CD14-positive monocyte (primary cell): Measurements from ENCODE around the gene ANO6. TPM values are rescaled to one million over a fixed set of nuclear protein-coding genes. Genes with fewer than 3 reads are reported as not detected.

Experiments
- DNase-seq, 3 donors: peaks; one replicate each; pipeline ENCODE4 v3.0.0-alpha.2; 2011 to 2022
- H2AFZ ChIP-seq: 2 replicates; pipeline ENCODE4 v1.6.0; 2012; ENCODE audit warnings: mild to moderate bottlenecking, low read depth, low read length, inconsistent platforms; ENCODE audit not compliant: insufficient read depth, poor library complexity, severe bottlenecking
- H3K27ac ChIP-seq, 2 donors: 1 replicate in 1 of 2; 2 replicates in 1 of 2; pipeline ENCODE4 v1.5.1; 2012 to 2013; ENCODE audit warnings: low read length in 2 of 2, control low read depth in 1 of 2, inconsistent platforms in 1 of 2, low read depth in 1 of 2, mild to moderate bottlenecking in 1 of 2
- H3K27me3 ChIP-seq, 2 donors: one replicate each; pipeline versions ENCODE4 v1.6.0 to v1.6.1; 2011 to 2013; ENCODE audit warnings: low read length in 2 of 2; ENCODE audit not compliant: control insufficient read depth in 2 of 2, insufficient read depth in 2 of 2
- H3K36me3 ChIP-seq, 2 donors: replicated peaks in 1 of 2; 1 replicate in 1 of 2; 2 replicates in 1 of 2; pipeline versions ENCODE4 v1.5.1 to v1.6.1; 2012 to 2013; ENCODE audit warnings: low read length in 2 of 2, control low read depth in 1 of 2, inconsistent platforms in 1 of 2, mild to moderate bottlenecking in 1 of 2; ENCODE audit not compliant: insufficient read depth in 2 of 2, control insufficient read depth in 1 of 2
- H3K4me1 ChIP-seq, 2 donors: 1 replicate in 1 of 2; 2 replicates in 1 of 2; pipeline versions ENCODE4 v1.5.1 to v1.6.1; 2012 to 2013; ENCODE audit warnings: low read length in 2 of 2, control low read depth in 1 of 2, inconsistent platforms in 1 of 2, mild to moderate bottlenecking in 1 of 2, moderate library complexity in 1 of 2; ENCODE audit not compliant: insufficient read depth in 2 of 2, control insufficient read depth in 1 of 2
- H3K4me2 ChIP-seq: replicated peaks from 2 replicates; pipeline ENCODE3; 2012; ENCODE audit warnings: low read length, moderate library complexity, mild to moderate bottlenecking; ENCODE audit not compliant: poor library complexity, severe bottlenecking; ENCODE audit errors: extremely low read depth
- H3K4me3 ChIP-seq, 3 experiments: fragments of 200-600 bp in 1 of 3; sonication (generic) in 1 of 3; replicated peaks in 1 of 3; 1 replicate in 2 of 3; 2 replicates in 1 of 3; pipeline ENCODE4 v1.5.1; 2011 to 2013; ENCODE audit warnings: low read length in 3 of 3, mild to moderate bottlenecking in 3 of 3, control low read depth in 2 of 3, low read depth in 2 of 3, inconsistent platforms in 1 of 3, moderate library complexity in 1 of 3
- H3K79me2 ChIP-seq: 2 replicates; pipeline ENCODE4 v1.6.0; 2012; ENCODE audit warnings: mild to moderate bottlenecking, control low read depth, inconsistent platforms, low read length, moderate library complexity; ENCODE audit not compliant: insufficient read depth
- H3K9ac ChIP-seq: 2 replicates; pipeline ENCODE4 v1.6.0; 2017; ENCODE audit warnings: low read length, mild to moderate bottlenecking; ENCODE audit not compliant: insufficient read depth, poor library complexity, severe bottlenecking
- H3K9me3 ChIP-seq, 2 donors: replicated peaks in 1 of 2; 1 replicate in 1 of 2; 2 replicates in 1 of 2; pipeline versions ENCODE4 v1.5.1 to v1.6.1; 2012 to 2013; ENCODE audit warnings: low read length in 2 of 2, control low read depth in 1 of 2; ENCODE audit not compliant: control insufficient read depth in 1 of 2, insufficient read depth in 1 of 2
- H4K20me1 ChIP-seq: 2 replicates; pipeline ENCODE4 v1.6.0; 2012; ENCODE audit warnings: mild to moderate bottlenecking, low read length, control low read depth, moderate library complexity; ENCODE audit not compliant: insufficient read depth
- H3K27ac Mint-ChIP-seq, 7 donors: one replicate each; pipeline ENCODE4 v1.8.0; 2020; ENCODE audit warnings: mild to moderate bottlenecking in 7 of 7, mixed read lengths in 7 of 7, moderate library complexity in 6 of 7, inconsistent platforms in 2 of 7
- H3K27me3 Mint-ChIP-seq, 3 donors: one replicate each; pipeline ENCODE4 v1.8.0; 2021 to 2022; ENCODE audit warnings: low read depth in 3 of 3, mild to moderate bottlenecking in 3 of 3, mixed read lengths in 3 of 3, moderate library complexity in 3 of 3, inconsistent platforms in 1 of 3
- H3K36me3 Mint-ChIP-seq, 2 donors: one replicate each; pipeline ENCODE4 v1.8.0; 2020; ENCODE audit warnings: mixed read lengths in 2 of 2, inconsistent platforms in 1 of 2, mild to moderate bottlenecking in 1 of 2
- H3K4me1 Mint-ChIP-seq: one replicate; pipeline ENCODE4 v1.8.0; 2020; ENCODE audit warnings: mild to moderate bottlenecking, mixed read lengths
- H3K4me3 Mint-ChIP-seq, 2 donors: one replicate each; pipeline ENCODE4 v1.8.0; 2020; ENCODE audit warnings: mild to moderate bottlenecking in 2 of 2, mixed read lengths in 2 of 2, moderate library complexity in 1 of 2
- H3K9me3 Mint-ChIP-seq, 7 donors: one replicate each; pipeline ENCODE4 v1.8.0; 2020 to 2022; ENCODE audit warnings: mixed read lengths in 7 of 7, mild to moderate bottlenecking in 6 of 7, moderate library complexity in 6 of 7, inconsistent platforms in 2 of 7
- WGBS: methylation state at CpG from one replicate; pipeline ENCODE4 v1.1.5; 2013; ENCODE audit warnings: missing lambda C conversion rate; ENCODE audit not compliant: insufficient coverage; 5-methylcytosine and 5-hydroxymethylcytosine counted together
- intact Hi-C, 2 donors: fragments of 100-400 bp; cut with micrococcal nuclease; formaldehyde crosslinking; loops; one replicate each; pipeline versions ENCODE4 v1.15.0 to v1.15.1; 2023
- polyA plus RNA-seq, 3 donors: library from polyadenylated mRNA; depleted of rRNA in 1 of 3; unstranded in 2 of 3; stranded (reverse) in 1 of 3; fragments of 300-500 nt in 2 of 3; fragments of >200 nt in 1 of 3; fragmentation: Illumina TruSeq in 2 of 3; gene quantifications; 1 replicate in 2 of 3; 2 replicates in 1 of 3; pipeline ENCODE4 v1.2.3, GENCODE V29; 2012 to 2021
- TF ChIP-seq, protein P1 (sequence below): fragments of 200-600 bp; IDR thresholded peaks from one replicate; pipeline ENCODE4 v1.8.0; 2022; ENCODE audit warnings: antibody characterized with exemption, mild to moderate bottlenecking

Gene ANO6
- polyA plus RNA-seq, 3 donors: 20.2 to 48.7 (median 34.1) TPM

GRCh38 chr12:45203767-45204166, 12.1 kb upstream of the ANO6 start:
- no peaks in the 10 kb centered on the region for H3K36me3 ChIP-seq
- H3K4me3 ChIP-seq: no peak overlapping the region
- no peaks in the 10 kb centered on the region for H3K9me3 ChIP-seq
- peaks cover 68 to 72% of the 10 kb centered on the region in 2 donors for H3K4me1 ChIP-seq
- intact Hi-C loops: no loop called here
- H3K27ac ChIP-seq: peak overlapping the region in 1 of 2 donors; percentile 77
- Mint-ChIP-seq H3K9me3 (peaks cover 0 to 1% (median 0%) of the 10 kb centered on the region in 7 donors), H3K4me3 (no peak overlapping the region), H3K4me1 (peaks cover 51% of the 10 kb centered on the region), H3K36me3 (no peaks in the 10 kb centered on the region), H3K27me3 (no peaks in the 10 kb centered on the region), H3K27ac (peak overlapping the region in 5 of 7 donors; percentile 31 to 71 (median 55))
- no peak overlapping the region for H3K4me2 ChIP-seq
- H3K79me2 ChIP-seq: peaks cover 38% of the 10 kb centered on the region
- H2AFZ ChIP-seq: no peak overlapping the region
- no peak for DNase-seq
- H3K9ac ChIP-seq: no peak overlapping the region
- H4K20me1 ChIP-seq: no peaks in the 10 kb centered on the region
- no CpG with 5 or more reads among the region's 1 CpG for whole genome bisulfite sequencing
- no peaks in the 10 kb centered on the region for H3K27me3 ChIP-seq
- TF ChIP-seq, protein P1, sequence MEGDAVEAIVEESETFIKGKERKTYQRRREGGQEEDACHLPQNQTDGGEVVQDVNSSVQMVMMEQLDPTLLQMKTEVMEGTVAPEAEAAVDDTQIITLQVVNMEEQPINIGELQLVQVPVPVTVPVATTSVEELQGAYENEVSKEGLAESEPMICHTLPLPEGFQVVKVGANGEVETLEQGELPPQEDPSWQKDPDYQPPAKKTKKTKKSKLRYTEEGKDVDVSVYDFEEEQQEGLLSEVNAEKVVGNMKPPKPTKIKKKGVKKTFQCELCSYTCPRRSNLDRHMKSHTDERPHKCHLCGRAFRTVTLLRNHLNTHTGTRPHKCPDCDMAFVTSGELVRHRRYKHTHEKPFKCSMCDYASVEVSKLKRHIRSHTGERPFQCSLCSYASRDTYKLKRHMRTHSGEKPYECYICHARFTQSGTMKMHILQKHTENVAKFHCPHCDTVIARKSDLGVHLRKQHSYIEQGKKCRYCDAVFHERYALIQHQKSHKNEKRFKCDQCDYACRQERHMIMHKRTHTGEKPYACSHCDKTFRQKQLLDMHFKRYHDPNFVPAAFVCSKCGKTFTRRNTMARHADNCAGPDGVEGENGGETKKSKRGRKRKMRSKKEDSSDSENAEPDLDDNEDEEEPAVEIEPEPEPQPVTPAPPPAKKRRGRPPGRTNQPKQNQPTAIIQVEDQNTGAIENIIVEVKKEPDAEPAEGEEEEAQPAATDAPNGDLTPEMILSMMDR: no peak

DNA sequence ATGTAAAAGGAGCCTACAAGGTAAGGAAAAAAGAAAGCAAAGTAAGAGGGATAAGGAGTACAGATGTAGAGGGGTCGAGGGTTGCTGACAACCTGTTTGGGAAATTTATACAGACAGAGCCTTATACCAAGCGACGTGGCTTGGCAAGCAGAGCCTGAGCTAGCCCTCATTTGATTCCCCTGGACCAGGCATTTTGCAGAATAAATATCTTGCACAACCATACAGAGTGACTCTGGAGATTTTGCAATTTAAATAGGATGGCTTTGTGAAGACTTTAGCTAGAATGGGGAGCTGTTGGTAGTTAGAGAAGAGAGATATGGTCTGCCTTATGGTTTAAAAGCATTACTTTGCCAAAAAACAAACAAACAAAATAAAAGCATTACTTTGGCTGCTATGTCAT, 11.1 kb upstream of the ANO6 start:
- Histone ChIP-seq H3K27me3 (no peaks in the 10 kb centered on the region), H3K4me2 (peak overlapping the region; percentile 67), H2AFZ (no peak overlapping the region), H3K9me3 (no peaks in the 10 kb centered on the region), H4K20me1 (no peaks in the 10 kb centered on the region), H3K79me2 (peaks cover 35% of the 10 kb centered on the region), H3K9ac (no peak overlapping the region), H3K36me3 (no peaks in the 10 kb centered on the region), H3K27ac (peak overlapping the region in 1 of 2 donors; percentile 77), H3K4me3 (peak overlapping the region in 1 of 3 experiments; percentile 64), H3K4me1 (peaks cover 59 to 64% of the 10 kb centered on the region in 2 donors)
- Mint-ChIP-seq H3K27ac (no peak overlapping the region), H3K4me3 (no peak overlapping the region), H3K9me3 (peaks cover 0 to 1% (median 0%) of the 10 kb centered on the region in 7 donors), H3K4me1 (peaks cover 47% of the 10 kb centered on the region), H3K27me3 (no peaks in the 10 kb centered on the region), H3K36me3 (peaks cover 0 to 2% of the 10 kb centered on the region in 2 donors)
- WGBS: 20% methylated on average over 1 of the region's 3 CpGs
- DNase-seq: peak in 2 of 3 donors; percentile 35 to 39
- TF ChIP-seq, protein P1: no peak
- intact Hi-C loops: no loop called here
